Endodermal cell (in vitro differentiated cells): Measurements from ENCODE around the gene PSMD1. TPM values are rescaled to one million over a fixed set of nuclear protein-coding genes. Genes with fewer than 3 reads are reported as not detected.

Source experiments
- DNase-seq: peaks from one replicate; pipeline ENCODE4 v3.0.0-alpha.2; 2017
- H3K27ac ChIP-seq: 2 replicates; pipeline ENCODE4 v1.5.1; 2013; ENCODE audit warnings: mild to moderate bottlenecking, low read depth, low read length, moderate library complexity
- H3K27me3 ChIP-seq: 2 replicates; pipeline ENCODE4 v1.6.1; 2013; ENCODE audit warnings: mild to moderate bottlenecking, low read length, moderate library complexity; ENCODE audit not compliant: insufficient read depth, control insufficient read depth, poor library complexity, severe bottlenecking
- H3K36me3 ChIP-seq: 2 replicates; pipeline ENCODE4 v1.7.0; 2013; ENCODE audit warnings: mild to moderate bottlenecking, low read length, moderate library complexity; ENCODE audit not compliant: control insufficient read depth, insufficient read depth
- H3K4me1 ChIP-seq: one replicate; pipeline ENCODE4 v1.7.0; 2013; ENCODE audit warnings: low read length; ENCODE audit not compliant: control insufficient read depth, insufficient read depth
- H3K4me3 ChIP-seq: 2 replicates; pipeline ENCODE4 v1.5.1; 2013; ENCODE audit warnings: mild to moderate bottlenecking, low read length, moderate library complexity
- H3K9ac ChIP-seq: 2 replicates; pipeline ENCODE4 v1.6.1; 2013; ENCODE audit warnings: mild to moderate bottlenecking, low read length, moderate library complexity; ENCODE audit not compliant: poor library complexity, severe bottlenecking; ENCODE audit errors: extremely low read depth
- H3K9me3 ChIP-seq: 2 replicates; pipeline ENCODE4 v1.6.1; 2013; ENCODE audit warnings: mild to moderate bottlenecking, low read length, moderate library complexity; ENCODE audit not compliant: control insufficient read depth
- H3K27ac Mint-ChIP-seq: 2 replicates; pipeline ENCODE4 v1.8.0; 2020; ENCODE audit warnings: mixed read lengths
- H3K27me3 Mint-ChIP-seq: 2 replicates; pipeline ENCODE4 v1.8.0; 2021; ENCODE audit warnings: mild to moderate bottlenecking, mixed read lengths; ENCODE audit not compliant: insufficient read depth
- H3K36me3 Mint-ChIP-seq: 2 replicates; pipeline ENCODE4 v1.8.0; 2020; ENCODE audit warnings: low read depth, mixed read lengths
- H3K4me1 Mint-ChIP-seq: 2 replicates; pipeline ENCODE4 v1.8.0; 2020; ENCODE audit warnings: mixed read lengths
- H3K4me3 Mint-ChIP-seq: 2 replicates; pipeline ENCODE4 v1.8.0; 2020; ENCODE audit warnings: mild to moderate bottlenecking, moderate library complexity, mixed read lengths
- H3K9me3 Mint-ChIP-seq: 2 replicates; pipeline ENCODE4 v1.8.0; 2020; ENCODE audit warnings: mild to moderate bottlenecking, mixed read lengths
- WGBS, 2 experiments: methylation state at CpG; one replicate each; pipeline versions ENCODE4 v1.1.5 to v1.1.7; 2013; ENCODE audit warnings: missing lambda C conversion rate in 2 of 2, mixed read lengths in 1 of 2; ENCODE audit not compliant: insufficient coverage in 1 of 2, insufficient read length in 1 of 2; 5-methylcytosine and 5-hydroxymethylcytosine counted together
- total RNA-seq, 2 donors: library from RNA; stranded (reverse); fragmentation: NEBNext Ultra II Directional in 1 of 2; extraction: Animal tissue kit (Norgen Biotek cat#: 25700) in 1 of 2; gene quantifications; 2 replicates in 1 of 2; 3 replicates in 1 of 2; pipeline ENCODE4 v1.2.1, GENCODE V29; 2021
- TF ChIP-seq, protein P1 (sequence below): fragments of 200-600 bp; sonication (generic); conservative IDR thresholded peaks from 2 replicates; pipeline ENCODE4 v1.5.0; 2021; ENCODE audit warnings: antibody characterized with exemption, mild to moderate bottlenecking

Gene PSMD1
- total RNA-seq, 2 donors from 2014 or later = 148 to 158 TPM

DNA sequence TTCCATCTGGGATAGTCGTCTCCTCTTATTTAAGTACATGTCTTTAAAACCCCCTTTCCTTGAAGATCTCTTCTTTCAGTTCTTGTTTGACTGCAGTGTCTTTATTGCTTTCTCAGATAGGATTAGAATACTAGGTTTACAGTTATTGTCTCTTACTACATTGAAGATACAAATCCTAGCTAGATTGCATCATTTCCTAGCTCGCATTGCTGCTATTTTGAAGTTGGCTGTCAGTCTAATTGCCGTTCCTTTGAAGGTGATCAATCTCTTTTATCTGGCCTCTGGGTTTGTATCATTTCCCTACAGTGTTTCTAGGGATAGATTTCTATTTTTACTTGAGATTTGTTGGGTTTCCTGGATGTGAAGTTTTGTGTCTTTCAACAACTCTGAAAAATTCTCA lies 162.6 kb downstream of the PSMD1 start:
- no peaks in the 10 kb centered on the region for H3K4me1 ChIP-seq
- peaks cover 5% of the 10 kb centered on the region for H3K9me3 Mint-ChIP-seq
- TF ChIP-seq, protein P1, sequence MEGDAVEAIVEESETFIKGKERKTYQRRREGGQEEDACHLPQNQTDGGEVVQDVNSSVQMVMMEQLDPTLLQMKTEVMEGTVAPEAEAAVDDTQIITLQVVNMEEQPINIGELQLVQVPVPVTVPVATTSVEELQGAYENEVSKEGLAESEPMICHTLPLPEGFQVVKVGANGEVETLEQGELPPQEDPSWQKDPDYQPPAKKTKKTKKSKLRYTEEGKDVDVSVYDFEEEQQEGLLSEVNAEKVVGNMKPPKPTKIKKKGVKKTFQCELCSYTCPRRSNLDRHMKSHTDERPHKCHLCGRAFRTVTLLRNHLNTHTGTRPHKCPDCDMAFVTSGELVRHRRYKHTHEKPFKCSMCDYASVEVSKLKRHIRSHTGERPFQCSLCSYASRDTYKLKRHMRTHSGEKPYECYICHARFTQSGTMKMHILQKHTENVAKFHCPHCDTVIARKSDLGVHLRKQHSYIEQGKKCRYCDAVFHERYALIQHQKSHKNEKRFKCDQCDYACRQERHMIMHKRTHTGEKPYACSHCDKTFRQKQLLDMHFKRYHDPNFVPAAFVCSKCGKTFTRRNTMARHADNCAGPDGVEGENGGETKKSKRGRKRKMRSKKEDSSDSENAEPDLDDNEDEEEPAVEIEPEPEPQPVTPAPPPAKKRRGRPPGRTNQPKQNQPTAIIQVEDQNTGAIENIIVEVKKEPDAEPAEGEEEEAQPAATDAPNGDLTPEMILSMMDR = no peak
- no peaks in the 10 kb centered on the region for H3K27me3 Mint-ChIP-seq
- no peak for DNase-seq
- H3K9me3 ChIP-seq = peaks cover 6% of the 10 kb centered on the region
- H3K4me1 Mint-ChIP-seq = no peaks in the 10 kb centered on the region
- 95 to 98% methylated on average over 3 of the region's 3 CpGs for WGBS, 2 experiments
- no peak overlapping the region for H3K27ac Mint-ChIP-seq
- no peak overlapping the region for H3K4me3 ChIP-seq
- H3K27me3 ChIP-seq = no peaks in the 10 kb centered on the region
- peaks cover 77% of the 10 kb centered on the region for H3K36me3 ChIP-seq
- H3K9ac ChIP-seq = no peak overlapping the region
- no peak overlapping the region for H3K4me3 Mint-ChIP-seq
- H3K27ac ChIP-seq = no peak overlapping the region
- H3K36me3 Mint-ChIP-seq = peaks cover 70% of the 10 kb centered on the region

DNA sequence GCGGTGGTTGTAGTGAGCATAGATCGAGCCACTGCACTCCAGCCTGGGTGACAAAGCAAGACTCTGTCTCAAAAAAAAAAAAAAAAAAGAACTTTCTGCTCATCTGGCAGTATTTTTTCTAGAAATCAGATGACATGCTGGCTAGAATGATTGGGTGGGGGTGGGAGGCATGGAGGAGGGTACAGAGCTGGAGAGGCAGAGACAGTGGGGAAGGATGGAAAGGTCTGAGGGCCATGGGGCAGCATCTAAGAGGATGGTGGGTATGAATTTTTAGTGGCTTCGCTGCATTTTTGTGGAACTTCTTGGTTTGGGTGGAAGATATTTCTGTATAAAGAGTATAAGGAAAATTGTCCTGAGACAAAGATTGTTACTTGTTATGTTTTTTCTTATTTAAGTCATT lies 165.1 kb downstream of the PSMD1 start:
- peaks cover 5% of the 10 kb centered on the region for H3K9me3 Mint-ChIP-seq
- H3K4me1 ChIP-seq = no peaks in the 10 kb centered on the region
- TF ChIP-seq, protein P1 = no peak
- peaks cover 70% of the 10 kb centered on the region for H3K36me3 ChIP-seq
- H3K27me3 Mint-ChIP-seq = no peaks in the 10 kb centered on the region
- no peaks in the 10 kb centered on the region for H3K27me3 ChIP-seq
- 97 to 100% methylated on average over 1 to 3 of the region's 3 CpGs for WGBS, 2 experiments
- peaks cover 6% of the 10 kb centered on the region for H3K9me3 ChIP-seq
- DNase-seq = no peak
- no peak overlapping the region for H3K4me3 ChIP-seq
- no peak overlapping the region for H3K27ac ChIP-seq
- no peak overlapping the region for H3K4me3 Mint-ChIP-seq
- no peak overlapping the region for H3K9ac ChIP-seq
- H3K27ac Mint-ChIP-seq = no peak overlapping the region
- peaks cover 55% of the 10 kb centered on the region for H3K36me3 Mint-ChIP-seq
- H3K4me1 Mint-ChIP-seq = no peaks in the 10 kb centered on the region

Other genes with a start within 250 kb of the PSMD1 start
- gene ITM2C, start 191.9 kb upstream of the PSMD1 start, total RNA-seq = 100 to 1,000 TPM; 208 to 269 TPM
- 1 to 10 TPM; 2.6 to 7.5 TPM for gene GPR55, start 131.6 kb upstream of the PSMD1 start, total RNA-seq
- gene SPATA3, start 60.7 kb upstream of the PSMD1 start, total RNA-seq = not detected
- 1 to 10 TPM; 1.8 to 3.9 TPM for gene C2orf72, start 19.3 kb upstream of the PSMD1 start, total RNA-seq
- not detected for gene HTR2B, start 68.2 kb downstream of the PSMD1 start, total RNA-seq
- 10 to 100 TPM; 41.7 to 51.5 TPM for gene ARMC9, start 141.8 kb downstream of the PSMD1 start, total RNA-seq